Duodenal mucosa (tissue), 2 donors: Measurements from ENCODE around the gene DNAJC5.
"Not testable (repeated sequence)": the region's sequence is repeated elsewhere in the genome, so short reads cannot be mapped to it uniquely, and the experiment has no call there.

Source experiments
- H3K27ac ChIP-seq: one replicate; pipeline ENCODE4 v1.7.0; 2013; ENCODE audit warnings: low read depth, low read length
- H3K27me3 ChIP-seq, 2 donors: one replicate each; pipeline ENCODE4 v1.7.0; 2013; ENCODE audit warnings: low read length in 2 of 2, control low read depth in 1 of 2; ENCODE audit not compliant: insufficient read depth in 2 of 2, control insufficient read depth in 1 of 2
- H3K36me3 ChIP-seq, 2 donors: one replicate each; pipeline ENCODE4 v1.7.0; 2013; ENCODE audit warnings: low read length in 2 of 2, control low read depth in 1 of 2; ENCODE audit not compliant: insufficient read depth in 2 of 2, control insufficient read depth in 1 of 2
- H3K4me1 ChIP-seq, 2 donors: one replicate each; pipeline ENCODE4 v1.7.0; 2013; ENCODE audit warnings: low read length in 2 of 2, control low read depth in 1 of 2; ENCODE audit not compliant: insufficient read depth in 2 of 2, control insufficient read depth in 1 of 2
- H3K4me3 ChIP-seq, 2 donors: one replicate each; pipeline ENCODE4 v1.7.0; 2013; ENCODE audit warnings: low read length in 2 of 2, low read depth in 1 of 2
- H3K9ac ChIP-seq, 2 donors: one replicate each; pipeline ENCODE4 v1.7.0; 2013; ENCODE audit warnings: low read length in 2 of 2, low read depth in 1 of 2
- H3K9me3 ChIP-seq, 2 donors: one replicate each; pipeline ENCODE4 v1.7.0; 2013; ENCODE audit warnings: low read length in 2 of 2, control low read depth in 1 of 2; ENCODE audit not compliant: control insufficient read depth in 1 of 2

The DNAJC5 gene

GRCh38 chr20:63973636-63974401 is 78.9 kb downstream of the DNAJC5 start:
- no peak overlapping the region for H3K27ac ChIP-seq
- no peaks in the 10 kb centered on the region for H3K9me3 ChIP-seq
- peak overlapping the region in 1 of 2 donors; percentile 51 for H3K9ac ChIP-seq
- peak overlapping the region; percentile 59 to 60 for H3K4me3 ChIP-seq
- H3K36me3 ChIP-seq: no peaks in the 10 kb centered on the region
- H3K4me1 ChIP-seq: peaks cover 15 to 27% of the 10 kb centered on the region in 2 donors
- no peaks in the 10 kb centered on the region for H3K27me3 ChIP-seq

GRCh38 chr20:63974402-63975200 is 79.7 kb downstream of the DNAJC5 start:
- Histone ChIP-seq H3K9me3 (no peaks in the 10 kb centered on the region), H3K9ac (no peak overlapping the region), H3K27me3 (no peaks in the 10 kb centered on the region), H3K4me3 (no peak overlapping the region), H3K4me1 (peaks cover 13 to 27% of the 10 kb centered on the region in 2 donors), H3K27ac (no peak overlapping the region), H3K36me3 (no peaks in the 10 kb centered on the region)

GRCh38 chr20:63976511-63976910 is 81.6 kb downstream of the DNAJC5 start:
- H3K9me3 ChIP-seq, H3K36me3 ChIP-seq, H3K27ac ChIP-seq, H3K9ac ChIP-seq, H3K4me3 ChIP-seq, H3K27me3 ChIP-seq: not testable (repeated sequence)
- peaks cover 24 to 36% of the 10 kb centered on the region in 2 donors for H3K4me1 ChIP-seq

- H3K4me1 ChIP-seq: peaks cover 28 to 42% of the 10 kb centered on the region in 2 donors
- H3K27me3 ChIP-seq: no peaks in the 10 kb centered on the region
- H3K27ac ChIP-seq: no peak overlapping the region
- H3K36me3 ChIP-seq: no peaks in the 10 kb centered on the region
- H3K9ac ChIP-seq: peak overlapping the region in 1 of 2 donors; percentile 32
- no peak overlapping the region for H3K4me3 ChIP-seq
- H3K9me3 ChIP-seq: no peaks in the 10 kb centered on the region
Measured at GRCh38 chr20:63976980-63977738, 82.2 kb downstream of the DNAJC5 start.

DNA sequence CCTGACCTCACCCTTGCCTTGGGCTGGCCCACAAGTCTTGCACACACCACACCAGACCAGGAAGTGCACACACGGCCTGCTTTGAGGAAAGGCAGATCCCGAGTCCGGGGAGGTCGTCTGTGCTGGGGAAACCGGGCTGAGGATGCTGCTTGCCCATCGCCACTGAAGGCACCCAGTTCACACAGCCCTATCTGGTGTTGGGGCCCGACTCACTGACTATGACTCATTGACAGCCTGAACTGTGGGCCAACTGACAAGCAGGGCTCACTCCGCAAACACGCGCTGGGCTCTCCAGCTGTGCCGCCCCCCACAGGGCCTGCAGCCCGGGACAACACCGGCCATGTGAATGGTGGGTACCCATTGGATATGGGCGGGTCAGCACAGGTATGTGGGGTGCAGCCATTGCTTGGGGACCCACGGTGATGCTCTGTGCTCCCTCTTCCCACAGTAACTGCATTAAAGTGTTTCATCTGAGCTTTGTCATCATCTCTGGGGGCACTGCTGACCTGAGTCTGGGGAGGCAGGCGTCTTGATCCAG is 82.9 kb downstream of the DNAJC5 start:
- Histone ChIP-seq H3K36me3 (peaks cover 0 to 1% of the 10 kb centered on the region in 2 donors), H3K4me1 (peaks cover 28 to 47% of the 10 kb centered on the region in 2 donors), H3K27ac (no peak overlapping the region), H3K9ac (peak overlapping the region; percentile 32 to 43), H3K27me3 (no peaks in the 10 kb centered on the region), H3K4me3 (peak overlapping the region in 1 of 2 donors; percentile 3), H3K9me3 (no peaks in the 10 kb centered on the region)

GRCh38 chr20:63978319-63979228 is 83.6 kb downstream of the DNAJC5 start:
- Histone ChIP-seq H3K27ac (peak overlapping the region; percentile 6), H3K27me3 (no peaks in the 10 kb centered on the region), H3K4me3 (peak overlapping the region; percentile 67 to 74), H3K9me3 (no peaks in the 10 kb centered on the region), H3K36me3 (peaks cover 0 to 6% of the 10 kb centered on the region in 2 donors), H3K4me1 (peaks cover 28 to 46% of the 10 kb centered on the region in 2 donors), H3K9ac (peak overlapping the region; percentile 43 to 57)

GRCh38 chr20:63979229-63979556 is 84.3 kb downstream of the DNAJC5 start:
- peak overlapping the region; percentile 43 to 57 for H3K9ac ChIP-seq
- no peaks in the 10 kb centered on the region for H3K9me3 ChIP-seq
- no peaks in the 10 kb centered on the region for H3K27me3 ChIP-seq
- peak overlapping the region; percentile 20 for H3K27ac ChIP-seq
- peak overlapping the region; percentile 67 to 74 for H3K4me3 ChIP-seq
- peaks cover 0 to 12% of the 10 kb centered on the region in 2 donors for H3K36me3 ChIP-seq
- H3K4me1 ChIP-seq: peaks cover 28 to 43% of the 10 kb centered on the region in 2 donors

DNA sequence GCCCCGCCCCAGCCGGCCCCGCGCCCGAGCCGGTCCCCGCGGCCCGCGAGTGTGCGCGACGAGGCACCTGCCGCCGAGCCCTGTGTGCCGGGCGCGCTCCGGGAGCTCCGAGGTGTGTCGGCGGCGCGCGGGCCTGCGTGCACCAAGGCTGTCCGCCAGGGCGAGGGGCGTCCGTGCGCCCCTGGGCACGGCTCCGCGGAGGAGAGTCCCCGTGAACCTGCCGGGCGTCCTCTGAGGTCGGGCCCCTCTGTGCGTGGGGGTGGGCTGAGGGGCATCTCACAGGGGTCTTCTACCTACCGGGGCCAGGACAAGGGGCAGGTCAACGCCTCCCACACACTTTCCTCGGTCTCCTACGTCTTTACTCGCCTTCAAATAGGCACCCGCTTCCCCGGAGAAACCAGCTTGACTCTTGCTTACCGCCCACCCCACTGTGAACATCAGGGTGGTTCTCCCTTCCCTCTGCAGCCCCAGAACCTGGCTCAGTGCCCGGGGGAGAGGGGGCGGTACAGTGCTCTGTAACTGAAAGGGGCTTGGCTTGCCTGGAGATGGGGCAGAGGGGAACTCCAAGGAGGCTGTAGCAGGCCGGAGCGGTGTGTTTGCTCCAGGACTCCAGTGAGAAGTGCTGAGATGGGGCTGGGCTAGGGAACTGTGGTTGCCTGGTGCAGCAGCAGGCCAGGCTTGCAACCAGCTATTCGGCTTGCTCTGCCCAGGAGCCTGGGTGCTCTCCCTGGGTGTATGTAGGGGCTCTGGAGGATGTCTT is 84.8 kb downstream of the DNAJC5 start, which contains the start of gene SAMD10:
SAMD10 (minus strand) TSS at position 86 of the 760 bp plus-strand sequence. CDS start 175 bp downstream, outside the sequence.
- H3K36me3 ChIP-seq: peaks cover 4 to 17% of the 10 kb centered on the region in 2 donors
- H3K4me3 ChIP-seq: peak within 1 kb of the TSS; percentile 95 to 99
- H3K27me3 ChIP-seq: no peaks in the 10 kb centered on the region
- peaks cover 28 to 43% of the 10 kb centered on the region in 2 donors for H3K4me1 ChIP-seq
- no peaks in the 10 kb centered on the region for H3K9me3 ChIP-seq
- peak within 1 kb of the TSS; percentile 43 to 66 for H3K9ac ChIP-seq
- peak within 1 kb of the TSS; percentile 20 for H3K27ac ChIP-seq
